K562 (cell line): ENCODE results near the gene ZFP42.

Source experiments
- ARHGAP35 ChIP-seq: fragments of 450-650 bp; IDR thresholded peaks from 2 replicates; pipeline ENCODE4 v1.6.1; 2018; ENCODE audit not compliant: partially characterized antibody
- BHLHE40 ChIP-seq: IDR thresholded peaks from 2 replicates; pipeline ENCODE4 v1.6.1; 2011; ENCODE audit warnings: low read length, improper control_type of control experiment
- CUX1 ChIP-seq: fragments of 200-800 bp; sonication (Bioruptor generic); IDR thresholded peaks from 2 replicates; pipeline ENCODE4 v1.6.1; 2016; ENCODE audit warnings: missing genetic modification characterization, missing compliant biosample characterization
- FOXA1 ChIP-seq: fragments of 450-650 bp; IDR thresholded peaks from 2 replicates; pipeline ENCODE4 v1.6.1; 2016; ENCODE audit warnings: mild to moderate bottlenecking, borderline replicate concordance
- PML ChIP-seq: IDR thresholded peaks from 2 replicates; pipeline ENCODE4 v1.6.1; 2012; ENCODE audit warnings: low read length, inconsistent platforms
- RAD51 ChIP-seq: fragments of 450-650 bp; IDR thresholded peaks from 2 replicates; pipeline ENCODE4 v1.7.1; 2016; ENCODE audit warnings: low read depth, mild to moderate bottlenecking, borderline replicate concordance
- TEAD1 ChIP-seq, 2 experiments: fragments of 450-650 bp in 1 of 2; sonication (generic) in 1 of 2; formaldehyde crosslinking; IDR thresholded peaks; 2 replicates each; pipeline versions ENCODE4 v1.4.0 to v1.8.0; 2020 to 2022; ENCODE audit warnings: mild to moderate bottlenecking in 2 of 2, missing genetic modification reagents in 1 of 2
- ZBTB33 ChIP-seq: sonication (generic); formaldehyde crosslinking; IDR thresholded peaks from 2 replicates; pipeline ENCODE4 v1.8.1; 2023; ENCODE audit warnings: mild to moderate bottlenecking, missing genetic modification reagents
- ZKSCAN1 ChIP-seq: fragments of 150-350 bp; IDR thresholded peaks from 2 replicates; pipeline ENCODE4 v1.6.1; 2016; ENCODE audit warnings: low read depth, low read length
- ZKSCAN3 ChIP-seq: fragments of 250-450 bp; sonication (Bioruptor Pico); IDR thresholded peaks from 2 replicates; pipeline ENCODE4 v1.4.0; 2020
- TF ChIP-seq, protein P1 (sequence below): sonication (generic); formaldehyde crosslinking; IDR thresholded peaks from 2 replicates; pipeline ENCODE4 v1.9.0; 2022; ENCODE audit warnings: mild to moderate bottlenecking, missing genetic modification reagents

DNA sequence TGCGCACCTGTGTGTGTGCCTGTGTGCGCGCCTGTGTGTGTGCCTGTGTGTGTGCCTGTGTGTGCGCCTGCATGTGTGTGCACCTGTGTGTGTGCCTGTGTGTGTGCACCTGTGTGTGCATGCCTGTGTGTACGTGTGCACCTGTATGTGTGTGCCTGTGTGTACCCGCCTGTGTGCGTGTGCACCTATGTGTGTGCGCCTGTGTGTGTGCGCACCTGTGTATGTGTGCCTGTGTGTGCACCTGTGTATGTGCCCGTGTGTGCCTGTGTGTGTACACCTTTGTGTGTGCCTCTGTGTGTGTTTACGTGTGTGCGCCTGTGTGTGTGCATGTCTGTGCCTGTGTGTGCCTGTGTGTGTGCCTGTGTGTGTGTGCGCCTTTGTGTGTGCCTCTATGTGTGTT is 33.5 kb downstream of the ZFP42 start:
- TF ChIP-seq RAD51 (no peak), ARHGAP35 (no peak), ZKSCAN1 (no peak), ZKSCAN3 (CRISPR knock-in tag) (no peak), ZBTB33 (CRISPR knock-in tag) (no peak), PML (no peak), CUX1 (no peak), FOXA1 (no peak), TEAD1 (CRISPR knock-in tag; IDR thresholded peaks at IDR 0.05) (no peak), BHLHE40 (no peak)
- TF ChIP-seq, protein P1, sequence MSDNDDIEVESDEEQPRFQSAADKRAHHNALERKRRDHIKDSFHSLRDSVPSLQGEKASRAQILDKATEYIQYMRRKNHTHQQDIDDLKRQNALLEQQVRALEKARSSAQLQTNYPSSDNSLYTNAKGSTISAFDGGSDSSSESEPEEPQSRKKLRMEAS (CRISPR knock-in tag): no peak
